CD4-positive, alpha-beta T cell treated with Interleukin-4 for 1 hour (primary cell): ENCODE measurements around the gene ARHGEF33.

Experiments used
- DNase-seq, 2 donors: peaks; one replicate each; pipeline ENCODE4 v3.0.0-alpha.2; 2020 to 2022

The ARHGEF33 gene

DNA sequence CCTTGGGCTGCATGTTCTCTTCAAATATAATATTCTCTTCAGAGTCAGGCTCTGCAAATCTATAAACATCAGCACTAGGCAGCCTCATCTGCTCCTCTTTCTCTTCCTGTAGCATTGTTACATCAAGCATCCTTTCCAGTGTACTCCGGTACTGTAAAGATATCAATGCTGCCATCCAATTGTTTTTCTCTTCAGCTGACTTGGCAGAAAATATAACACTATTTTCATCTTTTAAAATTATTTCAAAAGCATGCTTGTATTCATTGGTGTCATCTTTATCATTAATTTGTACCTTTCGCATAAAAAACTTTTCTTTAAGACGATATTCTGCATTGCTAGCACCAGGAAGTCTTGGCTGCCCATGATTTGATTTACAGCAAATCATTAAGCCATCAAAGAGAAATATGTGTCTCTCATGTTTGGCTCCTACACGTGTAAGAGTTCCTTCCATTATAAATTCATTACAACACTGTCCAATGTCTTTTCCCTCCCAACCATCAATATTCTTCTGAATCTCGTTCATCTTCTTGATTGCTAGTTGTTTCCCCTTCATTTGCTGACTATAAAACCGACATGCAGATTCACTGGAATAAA is 133.1 kb downstream of the ARHGEF33 start:
- no peak for DNase-seq

DNA sequence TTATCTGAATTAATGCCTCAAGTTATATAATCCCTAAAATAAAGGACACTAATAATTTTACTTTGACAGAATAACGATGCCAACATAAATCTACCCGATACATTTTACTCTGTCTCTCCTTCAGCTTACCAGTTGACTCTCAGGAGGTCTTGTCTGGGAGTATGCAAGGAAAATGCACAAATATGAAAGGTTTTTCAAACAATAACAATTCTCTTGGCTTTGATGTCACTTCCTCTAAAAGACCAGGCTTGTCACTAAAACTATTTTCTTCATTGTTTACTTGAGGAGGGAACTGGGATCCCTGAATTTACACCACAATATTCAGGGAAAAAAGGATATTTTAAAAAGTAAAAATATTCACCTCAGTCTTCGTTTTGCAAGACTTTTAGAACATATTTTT is 134.0 kb downstream of the ARHGEF33 start:
- DNase-seq, result no peak

DNA sequence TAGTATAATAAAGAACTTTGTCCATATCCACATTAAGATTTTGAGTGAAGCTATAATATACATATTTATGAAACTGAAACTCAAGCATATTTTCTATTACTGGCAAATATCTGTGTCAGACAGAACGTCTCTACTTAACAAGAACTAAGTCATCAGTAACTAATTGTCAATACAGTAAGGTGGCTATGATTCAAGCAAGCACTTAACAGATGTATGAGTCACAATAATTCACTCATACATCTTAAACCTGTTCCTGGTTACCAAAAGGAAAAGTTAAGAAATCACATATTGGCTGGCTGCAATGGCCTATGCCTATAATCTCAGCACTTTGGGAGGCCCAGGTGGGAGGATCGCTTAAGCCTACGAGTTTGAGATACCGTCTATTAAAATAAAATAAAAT is 135.2 kb downstream of the ARHGEF33 start:
- DNase-seq, result no peak
